Measurements from ENCODE around the gene HNRNPUL1.

Gene HNRNPUL1

DNA sequence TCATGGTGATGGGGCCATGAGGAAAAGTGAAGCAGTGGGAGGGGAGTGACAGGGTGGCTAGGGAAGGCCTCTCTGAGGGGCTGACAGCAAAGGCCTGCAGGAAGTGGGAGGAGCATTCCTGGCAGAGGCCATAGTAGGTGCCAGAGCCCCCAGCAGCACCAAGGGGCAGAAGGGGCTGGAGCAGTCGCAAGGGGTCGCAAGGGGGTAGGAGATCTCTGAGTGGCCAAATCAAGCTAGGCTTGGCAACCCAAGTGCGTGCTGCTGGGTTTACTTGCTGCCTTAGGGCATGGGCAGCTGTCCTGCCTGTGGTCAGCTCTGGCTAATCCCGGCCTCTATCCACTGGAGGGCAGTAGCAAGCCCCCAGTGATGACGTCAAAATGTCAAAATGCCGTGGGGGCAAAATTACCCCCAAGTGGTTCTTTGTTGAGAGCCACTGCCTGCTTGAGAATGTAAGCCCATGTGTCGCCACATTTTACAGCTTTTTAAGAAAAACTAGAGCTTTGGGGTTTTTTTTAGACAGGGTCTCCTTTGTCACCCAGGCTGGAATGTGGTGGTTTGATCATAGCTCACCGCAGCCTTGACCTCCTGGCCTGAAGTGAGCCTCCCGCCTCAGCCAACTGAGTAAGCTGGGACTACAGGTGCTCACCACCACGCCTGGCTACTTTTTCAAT lies 57.6 kb downstream of the HNRNPUL1 start:
- TF ChIP-seq, protein P1, sequence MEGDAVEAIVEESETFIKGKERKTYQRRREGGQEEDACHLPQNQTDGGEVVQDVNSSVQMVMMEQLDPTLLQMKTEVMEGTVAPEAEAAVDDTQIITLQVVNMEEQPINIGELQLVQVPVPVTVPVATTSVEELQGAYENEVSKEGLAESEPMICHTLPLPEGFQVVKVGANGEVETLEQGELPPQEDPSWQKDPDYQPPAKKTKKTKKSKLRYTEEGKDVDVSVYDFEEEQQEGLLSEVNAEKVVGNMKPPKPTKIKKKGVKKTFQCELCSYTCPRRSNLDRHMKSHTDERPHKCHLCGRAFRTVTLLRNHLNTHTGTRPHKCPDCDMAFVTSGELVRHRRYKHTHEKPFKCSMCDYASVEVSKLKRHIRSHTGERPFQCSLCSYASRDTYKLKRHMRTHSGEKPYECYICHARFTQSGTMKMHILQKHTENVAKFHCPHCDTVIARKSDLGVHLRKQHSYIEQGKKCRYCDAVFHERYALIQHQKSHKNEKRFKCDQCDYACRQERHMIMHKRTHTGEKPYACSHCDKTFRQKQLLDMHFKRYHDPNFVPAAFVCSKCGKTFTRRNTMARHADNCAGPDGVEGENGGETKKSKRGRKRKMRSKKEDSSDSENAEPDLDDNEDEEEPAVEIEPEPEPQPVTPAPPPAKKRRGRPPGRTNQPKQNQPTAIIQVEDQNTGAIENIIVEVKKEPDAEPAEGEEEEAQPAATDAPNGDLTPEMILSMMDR (IDR thresholded peaks at IDR 0.05): peak; percentile 64
- TF ChIP-seq ZFX (IDR thresholded peaks at IDR 0.05; ENCODE audit: borderline replicate concordance): no peak
- no peak overlapping the region for H3K27ac ChIP-seq

DNA sequence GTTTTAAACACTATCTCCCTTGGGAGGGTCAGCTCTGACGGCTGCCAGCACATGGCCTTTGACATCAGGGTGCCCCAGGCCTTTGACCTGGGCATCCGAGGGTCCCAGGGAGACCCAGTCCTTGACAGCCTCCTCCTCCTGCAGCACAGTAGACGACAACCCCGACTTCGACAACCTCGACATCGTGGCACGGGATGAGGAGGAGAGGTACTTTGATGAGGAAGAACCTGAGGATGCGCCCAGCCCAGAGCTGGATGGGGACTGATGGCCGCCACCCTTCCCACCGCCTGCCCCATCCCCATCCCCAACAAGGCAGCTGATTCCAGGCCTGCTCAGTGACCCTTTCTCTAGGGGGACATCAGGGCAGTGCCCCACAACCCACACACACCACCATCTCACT lies 58.3 kb downstream of the HNRNPUL1 start:
- TF ChIP-seq ZFX (IDR thresholded peaks at IDR 0.05; ENCODE audit: borderline replicate concordance): no peak
- TF ChIP-seq, protein P1 (IDR thresholded peaks at IDR 0.05): no peak
- no peak overlapping the region for H3K27ac ChIP-seq

DNA sequence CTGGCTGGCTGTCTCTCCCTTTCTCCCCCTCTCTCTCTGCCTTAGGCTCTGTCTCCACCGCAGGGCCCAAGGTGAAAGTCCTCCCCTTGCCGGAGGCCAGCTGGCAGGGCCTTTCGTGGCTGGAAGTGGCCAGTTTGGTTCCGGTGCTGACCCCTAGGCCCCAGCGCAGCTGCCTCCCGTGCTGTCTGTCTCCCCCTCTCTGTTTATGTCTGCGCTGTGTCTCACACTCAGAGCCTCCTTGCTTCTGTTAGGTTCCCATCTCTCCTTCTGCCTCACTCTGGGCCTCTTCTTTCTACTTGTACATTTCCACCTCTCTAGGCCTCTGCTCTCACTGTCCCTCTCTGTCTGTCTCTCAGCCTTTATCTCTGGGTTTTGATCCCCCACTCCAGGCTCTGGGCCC lies 58.9 kb downstream of the HNRNPUL1 start:
- H3K27ac ChIP-seq: no peak overlapping the region
- TF ChIP-seq ZFX (IDR thresholded peaks at IDR 0.05; ENCODE audit: borderline replicate concordance): no peak
- TF ChIP-seq, protein P1 (IDR thresholded peaks at IDR 0.05): no peak

DNA sequence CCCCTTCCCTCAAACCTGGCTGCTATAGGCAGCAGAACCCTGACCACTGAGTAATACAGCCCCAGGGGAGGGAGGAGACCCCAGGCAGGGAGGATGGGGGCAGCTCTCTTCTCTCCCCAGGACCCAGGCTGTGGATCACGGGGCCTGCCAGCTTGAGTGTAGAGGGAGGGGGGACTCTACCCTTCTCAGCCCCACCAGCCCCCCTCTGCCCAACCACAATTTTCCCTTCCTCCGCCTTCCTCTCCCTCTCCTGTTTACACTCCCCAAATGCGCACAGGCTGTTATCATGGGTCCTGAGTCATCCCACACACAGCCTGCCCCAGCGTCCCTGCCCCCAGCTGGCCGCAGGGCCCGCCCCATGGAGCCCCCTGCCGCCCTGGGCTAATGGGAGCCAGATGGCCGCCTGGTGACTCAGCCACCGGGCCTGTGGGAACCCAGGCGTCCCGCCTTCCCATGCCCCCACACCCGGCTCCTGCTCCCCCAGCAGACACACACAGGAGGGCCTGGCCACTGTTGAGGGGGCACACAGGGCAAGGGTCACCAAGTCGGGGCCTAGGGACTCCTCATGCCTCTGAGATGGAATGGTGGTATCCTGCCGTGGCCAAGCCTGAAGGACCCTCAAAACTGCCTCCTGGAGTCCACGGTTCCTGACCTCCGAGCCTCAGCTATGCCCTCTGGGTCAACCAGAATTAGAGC lies 59.4 kb downstream of the HNRNPUL1 start:
- no peak overlapping the region for H3K27ac ChIP-seq
- TF ChIP-seq ZFX (IDR thresholded peaks at IDR 0.05; ENCODE audit: borderline replicate concordance): no peak
- TF ChIP-seq, protein P1 (IDR thresholded peaks at IDR 0.05): no peak

DNA sequence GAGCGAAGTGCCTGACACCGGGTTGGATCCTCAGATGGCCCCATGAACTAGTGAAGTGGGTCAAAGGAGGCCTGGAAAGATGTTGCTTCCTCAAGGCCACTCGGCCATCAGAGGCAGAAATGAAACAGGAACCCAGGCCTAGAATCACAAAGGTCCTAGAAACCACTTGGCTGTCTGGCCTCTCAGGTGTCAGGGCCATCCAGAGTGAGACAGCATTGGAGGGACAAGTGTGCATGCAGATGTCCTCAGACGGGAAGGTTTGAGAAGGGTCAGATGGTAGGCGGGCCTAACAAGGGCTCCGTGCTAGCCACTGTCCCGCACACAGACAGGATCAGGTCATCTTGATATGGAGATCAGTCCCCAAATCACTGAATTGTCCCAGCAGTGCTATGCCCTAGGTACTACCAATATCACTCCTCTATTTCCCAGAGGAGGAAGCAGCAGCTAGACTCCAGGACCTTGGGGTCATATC lies 60.1 kb downstream of the HNRNPUL1 start:
- TF ChIP-seq, protein P1 (IDR thresholded peaks at IDR 0.05): no peak
- TF ChIP-seq ZFX (IDR thresholded peaks at IDR 0.05; ENCODE audit: borderline replicate concordance): no peak
- peak overlapping the region; percentile 13; the same call in 1 of the 2 replicates for H3K27ac ChIP-seq

DNA sequence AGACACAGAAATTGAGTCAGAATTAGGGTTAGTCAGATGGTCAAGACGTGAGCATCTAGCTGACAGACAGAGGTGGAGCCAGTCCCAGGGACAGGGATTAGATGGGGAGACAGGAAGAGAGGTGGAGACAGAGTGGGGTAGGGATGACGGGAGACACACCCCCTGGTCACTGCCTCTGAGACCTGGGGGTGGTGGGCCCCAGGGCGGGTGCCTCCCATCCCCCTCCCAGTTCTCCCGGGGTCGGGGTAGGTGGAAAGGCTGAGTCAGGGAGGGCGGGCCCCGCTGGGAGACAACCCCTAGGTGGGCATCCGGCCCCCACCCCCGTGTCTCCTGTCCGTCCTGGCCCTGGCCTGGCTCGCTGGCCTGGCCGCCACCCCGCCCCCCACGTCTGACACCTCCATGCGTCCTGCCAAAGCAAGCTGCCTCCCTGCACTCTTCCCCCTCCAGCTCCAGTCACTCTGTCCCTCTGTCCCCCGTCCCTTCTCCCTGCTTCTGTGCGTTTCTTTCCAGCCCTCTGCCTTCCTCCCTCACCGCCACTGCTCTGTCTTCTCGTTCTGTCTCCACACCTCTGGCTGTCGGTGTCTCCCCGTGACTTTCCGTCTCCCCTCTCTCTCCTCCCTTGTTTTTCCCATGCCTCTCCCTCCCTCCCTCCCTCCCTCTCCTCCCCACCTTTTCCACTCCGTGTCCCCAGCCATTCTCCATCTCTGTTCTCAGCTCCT lies 60.9 kb downstream of the HNRNPUL1 start:
- no peak for TF ChIP-seq ZFX (IDR thresholded peaks at IDR 0.05; ENCODE audit: borderline replicate concordance)
- TF ChIP-seq, protein P1 (IDR thresholded peaks at IDR 0.05): no peak
- no peak overlapping the region for H3K27ac ChIP-seq

DNA sequence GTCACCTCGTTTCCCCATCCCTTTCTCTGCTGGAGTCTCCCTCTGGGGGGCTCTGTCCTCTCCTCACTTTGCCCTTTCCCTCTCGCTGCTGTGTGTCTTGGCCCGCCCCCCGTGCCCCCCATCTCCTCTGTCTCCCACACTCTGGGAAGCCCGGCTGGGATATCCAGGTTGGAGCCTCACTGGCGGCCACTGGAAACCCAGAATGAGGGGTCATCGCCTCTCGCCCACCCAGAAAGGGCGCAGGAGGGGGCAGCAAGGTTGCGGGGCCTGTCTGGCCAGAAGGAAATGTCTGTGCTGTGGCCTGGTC lies 61.4 kb downstream of the HNRNPUL1 start:
- TF ChIP-seq ZFX (IDR thresholded peaks at IDR 0.05; ENCODE audit: borderline replicate concordance): no peak
- TF ChIP-seq, protein P1 (IDR thresholded peaks at IDR 0.05): no peak
- H3K27ac ChIP-seq: no peak overlapping the region
